Mucosa of gallbladder (tissue), 1 donor: Measurements from ENCODE around the gene CDH5. TPM values are rescaled to one million over a fixed set of nuclear protein-coding genes. Genes with fewer than 3 reads are reported as not detected.

Source experiments
- DNase-seq: peaks from one replicate; pipeline ENCODE4 v3.0.0-alpha.2; 2020; ENCODE audit warnings: low spot score
- total RNA-seq: library from RNA; stranded (reverse); gene quantifications from one replicate; pipeline ENCODE4 v1.2.1, GENCODE V29; 2021
- donor health status: DM: no; HTN: no; CAD: no.

CDH5 gene
- total RNA-seq, 1 donor from 2014 or later = 23.0 TPM

DNA sequence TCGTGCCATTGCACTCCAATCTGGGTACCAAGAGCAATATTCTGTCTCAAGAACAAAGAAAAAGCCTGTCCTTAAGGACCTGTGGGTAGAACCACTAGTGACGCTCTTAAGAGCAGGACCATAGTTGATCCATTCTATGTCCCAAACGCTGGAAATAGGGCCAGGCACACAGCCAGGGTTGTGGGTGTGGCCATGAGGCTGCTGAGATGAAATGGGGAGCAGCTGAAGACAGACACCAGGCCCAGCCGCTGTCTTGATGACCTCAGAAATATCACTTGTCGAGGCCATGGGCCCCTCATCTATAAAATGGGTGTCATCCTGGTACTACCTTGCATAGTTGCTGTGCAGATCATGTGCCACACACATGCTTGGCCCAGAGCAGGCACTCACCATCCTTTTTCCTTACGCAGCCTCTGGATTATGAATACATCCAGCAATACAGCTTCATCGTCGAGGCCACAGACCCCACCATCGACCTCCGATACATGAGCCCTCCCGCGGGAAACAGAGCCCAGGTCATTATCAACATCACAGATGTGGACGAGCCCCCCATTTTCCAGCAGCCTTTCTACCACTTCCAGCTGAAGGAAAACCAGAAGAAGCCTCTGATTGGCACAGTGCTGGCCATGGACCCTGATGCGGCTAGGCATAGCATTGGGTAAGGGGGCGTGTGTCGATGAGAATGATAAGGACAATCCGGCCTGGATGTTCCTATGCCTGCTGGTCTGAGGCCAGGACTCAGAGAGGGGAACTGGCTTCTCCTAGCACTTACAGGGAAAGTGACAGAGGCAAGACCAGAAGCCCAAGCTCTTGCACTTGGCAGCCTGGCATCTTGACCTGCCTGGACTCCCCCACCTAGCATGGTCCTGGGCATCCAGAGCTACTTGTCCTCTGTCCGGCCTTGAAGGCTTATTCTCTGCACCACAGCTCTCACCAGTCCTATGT, 25.5 kb downstream of the CDH5 start:
- DNase-seq = no peak

DNA sequence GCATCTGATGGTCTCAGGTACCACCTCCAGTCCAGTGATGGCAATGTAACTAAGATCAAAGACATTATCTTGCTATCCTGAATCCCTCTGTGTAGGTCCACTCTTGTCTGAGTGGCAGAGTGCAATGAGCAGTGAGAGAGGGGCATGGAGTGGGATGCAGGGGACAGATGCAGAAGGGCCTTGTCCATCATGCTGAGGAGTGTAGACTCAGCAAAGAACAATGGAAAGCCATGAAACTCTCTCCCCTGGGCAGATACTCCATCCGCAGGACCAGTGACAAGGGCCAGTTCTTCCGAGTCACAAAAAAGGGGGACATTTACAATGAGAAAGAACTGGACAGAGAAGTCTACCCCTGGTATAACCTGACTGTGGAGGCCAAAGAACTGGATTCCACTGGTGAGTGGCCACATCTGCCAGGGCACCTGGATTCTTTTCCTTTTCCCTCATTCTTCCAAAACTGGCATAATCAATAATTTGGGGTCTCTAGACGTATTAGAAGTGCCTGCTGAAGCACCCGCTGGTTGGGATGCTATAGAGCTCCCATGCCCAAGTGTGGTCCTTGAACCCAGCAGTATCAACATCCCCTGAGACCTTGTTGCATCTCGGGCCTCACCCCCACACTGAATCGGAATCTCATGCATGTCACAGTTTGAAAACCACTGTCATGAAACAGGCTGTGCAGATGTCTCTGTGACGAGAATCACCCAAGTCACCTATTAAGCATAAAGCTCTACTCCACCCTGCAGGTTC, 29.5 kb downstream of the CDH5 start:
- no peak for DNase-seq

DNA sequence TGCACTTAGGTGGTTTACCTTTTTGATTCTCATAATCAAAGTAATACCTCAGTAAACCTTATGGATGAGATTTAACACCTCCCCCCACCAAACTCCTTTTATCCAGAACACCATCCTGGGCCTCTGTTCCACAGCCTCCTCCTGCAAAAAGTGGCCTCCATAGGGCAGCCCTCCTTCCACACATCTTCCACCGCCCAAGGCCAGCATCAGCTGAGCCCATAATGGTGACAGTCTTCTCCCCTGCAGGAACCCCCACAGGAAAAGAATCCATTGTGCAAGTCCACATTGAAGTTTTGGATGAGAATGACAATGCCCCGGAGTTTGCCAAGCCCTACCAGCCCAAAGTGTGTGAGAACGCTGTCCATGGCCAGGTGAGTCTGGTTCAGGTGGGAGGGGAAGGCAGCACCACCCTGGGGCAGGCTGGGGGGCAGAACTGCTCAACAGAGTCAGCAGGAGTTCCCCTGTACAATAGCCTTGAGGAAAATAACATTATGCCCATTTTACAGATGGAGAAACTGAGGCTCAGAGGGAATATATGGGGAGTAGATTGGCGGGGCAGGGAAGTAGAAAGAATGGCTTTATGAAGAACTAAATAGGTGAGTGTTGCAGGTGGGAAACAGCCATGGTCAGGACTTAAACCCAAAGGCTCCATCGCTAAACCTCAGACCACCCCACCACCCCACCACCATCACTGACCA, 31.4 kb downstream of the CDH5 start:
- no peak for DNase-seq

- no peak for DNase-seq
Measured at GRCh38 chr16:66399031-66399430, 32.5 kb downstream of the CDH5 start.

- no peak for DNase-seq
Measured at GRCh38 chr16:66399930-66400329, 33.4 kb downstream of the CDH5 start.

GRCh38 chr16:66400503-66401380, 34.3 kb downstream of the CDH5 start:
- no peak for DNase-seq

DNA sequence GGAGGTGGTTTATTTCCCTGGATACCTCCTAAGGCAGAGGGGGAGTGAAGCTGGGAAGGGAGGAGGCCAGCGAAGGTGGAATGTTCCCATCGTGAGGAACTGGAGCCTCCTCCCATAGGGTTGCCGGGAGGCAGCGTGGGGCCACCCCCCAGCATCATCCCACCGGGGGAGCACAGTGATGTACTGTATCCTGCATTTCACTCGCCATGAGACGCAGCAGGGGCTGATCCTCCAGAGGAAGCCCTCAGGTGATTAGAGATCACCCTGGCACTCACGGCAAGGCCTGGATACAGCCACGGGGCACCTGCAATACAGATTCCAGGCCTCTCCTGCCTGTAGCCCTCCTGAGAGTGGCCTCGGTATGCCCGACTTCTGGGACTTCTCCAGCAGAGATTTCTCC, 35.1 kb downstream of the CDH5 start:
- no peak for DNase-seq

GRCh38 chr16:66402166-66402565, 35.7 kb downstream of the CDH5 start:
- DNase-seq = no peak

- DNase-seq = no peak
Measured at GRCh38 chr16:66402591-66403230, 36.2 kb downstream of the CDH5 start.

GRCh38 chr16:66403531-66404145, 37.1 kb downstream of the CDH5 start:
- no peak for DNase-seq

DNA sequence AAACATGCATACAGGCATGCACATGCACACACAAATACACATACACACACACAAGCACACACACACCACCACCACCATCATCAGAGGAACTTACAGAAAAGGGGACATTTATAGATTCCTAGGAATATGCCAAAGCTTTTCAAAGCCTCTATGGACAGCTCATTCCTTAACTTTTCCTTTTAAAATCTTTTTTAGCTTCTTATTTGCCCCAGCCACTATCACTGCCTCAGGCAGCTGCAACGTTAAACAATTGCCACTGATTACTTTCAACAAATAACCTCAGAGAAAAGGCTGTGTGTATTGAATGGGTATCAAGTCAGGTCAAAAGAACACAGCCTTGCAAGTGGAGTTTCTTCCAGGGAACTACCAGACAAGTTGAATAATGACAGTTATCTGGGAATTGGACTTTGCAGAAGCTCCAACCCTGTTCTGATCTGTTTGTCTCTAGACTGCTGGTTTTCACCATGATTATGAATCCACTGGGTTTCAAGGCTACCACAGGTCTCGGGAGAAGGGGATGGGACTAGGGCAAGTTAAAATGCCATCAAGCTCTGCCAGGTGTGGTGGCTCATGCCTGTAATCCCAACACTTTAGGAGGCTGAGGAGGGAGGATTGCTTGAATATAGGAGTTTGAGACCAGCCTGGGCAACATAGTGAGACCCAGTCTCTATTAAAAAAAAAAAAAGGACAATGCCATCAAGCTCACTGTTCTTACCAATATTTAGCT, 38.7 kb downstream of the CDH5 start:
- DNase-seq = no peak

GRCh38 chr16:66406534-66407221, 40.2 kb downstream of the CDH5 start:
- peak; percentile 90 for DNase-seq

- peak; percentile 56 for DNase-seq
Measured at GRCh38 chr16:66408163-66409048, 41.9 kb downstream of the CDH5 start.

DNA sequence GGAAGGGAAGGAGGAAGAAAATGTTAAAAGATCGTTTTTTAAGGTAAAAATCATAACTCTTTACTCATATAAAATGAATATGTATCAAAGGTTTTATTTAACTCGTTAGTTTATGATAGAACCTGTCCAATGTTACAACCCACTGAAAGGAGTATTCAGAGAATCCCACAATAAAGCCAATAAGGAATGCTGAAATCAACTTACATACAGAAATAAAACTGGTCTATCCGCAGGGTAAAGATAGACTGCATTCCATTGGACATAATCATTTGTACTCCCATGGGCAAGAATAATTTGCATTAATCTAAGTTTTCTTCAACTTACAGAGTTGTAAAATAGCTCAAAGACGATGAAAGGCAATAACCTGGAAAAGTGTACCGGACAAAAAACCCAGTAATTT, 42.7 kb downstream of the CDH5 start:
- DNase-seq = no peak

DNA sequence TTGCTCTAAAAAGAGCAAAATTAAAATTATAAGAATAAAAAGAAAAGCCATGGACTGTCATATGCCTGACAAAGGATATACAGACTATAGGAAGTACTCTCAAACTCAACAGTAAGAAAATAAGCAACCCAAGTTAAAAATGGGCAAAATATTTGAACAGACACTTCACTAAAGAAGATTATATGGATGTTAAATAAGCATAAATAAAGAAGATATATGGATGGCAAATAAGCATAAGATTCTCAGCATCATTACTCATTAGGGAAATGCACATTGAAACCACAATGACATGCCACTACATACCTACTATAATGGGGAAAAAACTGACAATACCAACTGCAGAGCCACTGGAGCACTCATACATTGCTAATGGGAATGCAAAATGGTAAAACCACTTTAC, 45.7 kb downstream of the CDH5 start:
- DNase-seq = no peak

GRCh38 chr16:66414891-66415290, 48.4 kb downstream of the CDH5 start:
- no peak for DNase-seq

GRCh38 chr16:66416136-66416535, 49.6 kb downstream of the CDH5 start:
- no peak for DNase-seq
